Body of pancreas (tissue), 4 donors: ENCODE results near the gene PRPS1. TPM values are rescaled to one million over a fixed set of nuclear protein-coding genes. Genes with fewer than 3 reads are reported as not detected.
A peak's percentile ranks its signal among the peaks of the same experiment; 100 is the strongest.

Source experiments
- ATAC-seq: fragments of 150-250 bp; one replicate; pipeline ENCODE4 v1.9.1; 2016
- DNase-seq, 4 donors: peaks; one replicate each; pipeline ENCODE4 v3.0.0-alpha.2; 2019
- H3K27ac ChIP-seq, 4 donors: fragments of 200-600 bp; sonication (generic); 1 replicate in 3 of 4; 2 replicates in 1 of 4; pipeline versions ENCODE4 v1.5.1 to v1.6.1; 2016 to 2019; ENCODE audit warnings: mild to moderate bottlenecking in 1 of 4, mixed read lengths in 1 of 4, moderate library complexity in 1 of 4
- H3K27me3 ChIP-seq, 2 donors: fragments of 200-600 bp; sonication (generic); one replicate each; pipeline ENCODE4 v1.6.0; 2016; ENCODE audit warnings: mild to moderate bottlenecking in 1 of 2
- H3K36me3 ChIP-seq, 2 donors: fragments of 200-600 bp; sonication (generic); replicated peaks in 1 of 2; 2 replicates each; pipeline ENCODE4 v1.5.1; 2016; ENCODE audit warnings: low read depth in 2 of 2; ENCODE audit not compliant: insufficient read depth in 1 of 2
- H3K4me1 ChIP-seq: fragments of 200-600 bp; sonication (generic); one replicate; pipeline ENCODE4 v1.6.0; 2016
- H3K4me3 ChIP-seq, 2 donors: fragments of 200-600 bp; sonication (generic); 1 replicate in 1 of 2; 2 replicates in 1 of 2; pipeline ENCODE4 v1.5.1; 2016 to 2019
- H3K9me3 ChIP-seq, 3 donors: fragments of 200-600 bp; sonication (generic); 1 replicate in 2 of 3; 2 replicates in 1 of 3; pipeline ENCODE4 v1.5.1; 2016
- CTCF ChIP-seq, 7 experiments: fragments of 450-650 bp in 4 of 7; fragments of 200-600 bp in 3 of 7; sonication (generic) in 3 of 7; IDR thresholded peaks; one replicate each; pipeline ENCODE4 v1.5.1; 2016 to 2019; ENCODE audit warnings: antibody characterized with exemption in 7 of 7
- POLR2A ChIP-seq, 3 donors: fragments of 450-650 bp; IDR thresholded peaks; one replicate each; pipeline ENCODE4 v1.6.1; 2016; ENCODE audit warnings: antibody characterized with exemption in 3 of 3, mild to moderate bottlenecking in 2 of 3
- WGBS, 2 donors: methylation state at CpG; one replicate each; pipeline ENCODE4 v1.1.5; 2017; 5-methylcytosine and 5-hydroxymethylcytosine counted together
- intact Hi-C: fragments of 100-400 bp; cut with DNase I; formaldehyde crosslinking; loops from one replicate; pipeline ENCODE4 v1.15.1; 2023
- total RNA-seq, 2 donors: library from RNA; depleted of rRNA; stranded (reverse); fragments of >200 nt; gene quantifications; one replicate each; pipeline ENCODE4 v1.1.0, GENCODE V29; 2016

The PRPS1 gene
- total RNA-seq, 2 donors from 2014 or later: 6.5 to 18.1 TPM

- H3K4me3 ChIP-seq: no peak overlapping the region
- no peak overlapping the region for H3K27ac ChIP-seq
- DNase-seq (no peak), ATAC-seq (no peak)
- peaks cover 6% of the 10 kb centered on the region for H3K4me1 ChIP-seq
- intact Hi-C loops: no loop called here
- 71 to 79% methylated on average over 1 of the region's 1 CpG for WGBS, 2 donors
- TF ChIP-seq POLR2A (IDR thresholded peaks at IDR 0.05): no peak
- no peak for TF ChIP-seq CTCF (IDR thresholded peaks at IDR 0.05)
- no peaks in the 10 kb centered on the region for H3K9me3 ChIP-seq
- H3K36me3 ChIP-seq: no peaks in the 10 kb centered on the region
- H3K27me3 ChIP-seq: no peaks in the 10 kb centered on the region
Observed at GRCh38 chrX:107632346-107632745, 4.0 kb downstream of the PRPS1 start.

GRCh38 chrX:107646735-107647134, 18.4 kb downstream of the PRPS1 start:
- ATAC-seq (no peak), DNase-seq (no peak)
- intact Hi-C loops: no loop called here
- Histone ChIP-seq H3K36me3 (no peaks in the 10 kb centered on the region), H3K27ac (no peak overlapping the region), H3K9me3 (no peaks in the 10 kb centered on the region), H3K27me3 (no peaks in the 10 kb centered on the region), H3K4me3 (no peak overlapping the region), H3K4me1 (no peaks in the 10 kb centered on the region)
- TF ChIP-seq POLR2A (IDR thresholded peaks at IDR 0.05) (no peak), CTCF (IDR thresholded peaks at IDR 0.05) (no peak)
- WGBS, 2 donors: 63% methylated on average over 1 of the region's 2 CpGs; no CpG with 5 or more reads in 1 of the 2 donors

- Histone ChIP-seq H3K4me1 (no peaks in the 10 kb centered on the region), H3K9me3 (no peaks in the 10 kb centered on the region), H3K27ac (no peak overlapping the region), H3K27me3 (no peaks in the 10 kb centered on the region), H3K36me3 (no peaks in the 10 kb centered on the region), H3K4me3 (no peak overlapping the region)
- intact Hi-C loops: no loop called here
- no peak for TF ChIP-seq CTCF (IDR thresholded peaks at IDR 0.05)
- TF ChIP-seq POLR2A (IDR thresholded peaks at IDR 0.05): no peak
- 90 to 93% methylated on average over 2 to 4 of the region's 4 CpGs for WGBS, 2 donors
- no peak for DNase-seq
- no peak for ATAC-seq
Observed at GRCh38 chrX:107648332-107648731, 20.0 kb downstream of the PRPS1 start.

GRCh38 chrX:107654566-107654871, 26.2 kb downstream of the PRPS1 start:
- no peaks in the 10 kb centered on the region for H3K4me1 ChIP-seq
- H3K36me3 ChIP-seq: no peaks in the 10 kb centered on the region
- DNase-seq (peak in 1 of 4 donors; percentile 21), ATAC-seq (no peak)
- no peak overlapping the region for H3K27ac ChIP-seq
- intact Hi-C loops: no loop called here
- no peak overlapping the region for H3K4me3 ChIP-seq
- 27 to 33% methylated on average over 2 of the region's 2 CpGs for WGBS, 2 donors
- TF ChIP-seq CTCF (IDR thresholded peaks at IDR 0.05): no peak
- no peak for TF ChIP-seq POLR2A (IDR thresholded peaks at IDR 0.05)
- no peaks in the 10 kb centered on the region for H3K9me3 ChIP-seq
- no peaks in the 10 kb centered on the region for H3K27me3 ChIP-seq

GRCh38 chrX:107654872-107655761, 26.8 kb downstream of the PRPS1 start:
- Histone ChIP-seq H3K4me1 (no peaks in the 10 kb centered on the region), H3K27ac (no peak overlapping the region), H3K36me3 (no peaks in the 10 kb centered on the region), H3K27me3 (no peaks in the 10 kb centered on the region), H3K4me3 (no peak overlapping the region), H3K9me3 (no peaks in the 10 kb centered on the region)
- ATAC-seq (peak; percentile 72), DNase-seq (peak; percentile 37 to 68 (median 58))
- peak; percentile 41 to 57 (median 49) for TF ChIP-seq CTCF (IDR thresholded peaks at IDR 0.05)
- TF ChIP-seq POLR2A (IDR thresholded peaks at IDR 0.05): no peak
- WGBS, 2 donors: 41 to 53% methylated on average over 11 to 17 of the region's 22 CpGs
- intact Hi-C loops: no loop called here
